Activated CD4-positive, alpha-beta T cell treated with anti-CD3 and anti-CD28 coated beads, Interleukin-2, amount 50 U/mL, for 48 hours (primary cell): ENCODE data around the gene TNIK.
"Not testable (repeated sequence)": the region's sequence is repeated elsewhere in the genome, so short reads cannot be mapped to it uniquely, and the experiment has no call there.

ENCODE experiments used
- DNase-seq, 2 experiments: peaks; one replicate each; pipeline ENCODE4 v3.0.0-alpha.2; 2020

TNIK gene

DNA sequence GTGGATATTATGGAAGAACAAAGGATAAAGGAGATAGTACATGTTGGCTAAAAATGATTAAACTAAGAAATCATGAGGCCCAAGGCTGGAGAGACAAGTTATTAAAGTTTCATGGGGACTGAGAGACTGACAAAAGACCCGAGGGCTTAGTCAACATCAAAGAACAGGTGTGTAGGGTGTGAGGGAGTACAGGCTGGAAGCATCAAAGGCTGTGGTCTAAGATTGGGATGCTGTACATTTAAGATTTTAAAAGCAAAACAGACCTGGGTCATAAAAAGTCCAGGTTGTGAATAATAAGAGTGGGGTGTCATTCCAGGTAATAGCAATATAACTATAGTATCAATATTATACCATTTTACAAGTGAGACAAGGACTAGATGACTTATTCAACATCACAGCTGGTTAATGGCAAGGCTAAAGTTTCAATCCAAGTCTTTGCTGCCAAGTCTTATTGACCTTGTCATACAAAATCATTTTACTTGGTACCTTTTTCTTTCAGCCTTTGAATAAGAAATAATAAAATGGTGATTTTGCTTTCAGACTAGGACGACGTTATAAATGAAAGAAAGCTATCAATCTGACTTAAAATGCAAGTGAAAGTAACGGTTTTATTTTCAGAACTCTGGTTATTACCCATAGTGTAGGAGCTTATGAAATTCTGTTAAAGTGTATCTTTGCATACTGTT, 211.6 kb downstream of the TNIK start:
- DNase-seq, result no peak

DNA sequence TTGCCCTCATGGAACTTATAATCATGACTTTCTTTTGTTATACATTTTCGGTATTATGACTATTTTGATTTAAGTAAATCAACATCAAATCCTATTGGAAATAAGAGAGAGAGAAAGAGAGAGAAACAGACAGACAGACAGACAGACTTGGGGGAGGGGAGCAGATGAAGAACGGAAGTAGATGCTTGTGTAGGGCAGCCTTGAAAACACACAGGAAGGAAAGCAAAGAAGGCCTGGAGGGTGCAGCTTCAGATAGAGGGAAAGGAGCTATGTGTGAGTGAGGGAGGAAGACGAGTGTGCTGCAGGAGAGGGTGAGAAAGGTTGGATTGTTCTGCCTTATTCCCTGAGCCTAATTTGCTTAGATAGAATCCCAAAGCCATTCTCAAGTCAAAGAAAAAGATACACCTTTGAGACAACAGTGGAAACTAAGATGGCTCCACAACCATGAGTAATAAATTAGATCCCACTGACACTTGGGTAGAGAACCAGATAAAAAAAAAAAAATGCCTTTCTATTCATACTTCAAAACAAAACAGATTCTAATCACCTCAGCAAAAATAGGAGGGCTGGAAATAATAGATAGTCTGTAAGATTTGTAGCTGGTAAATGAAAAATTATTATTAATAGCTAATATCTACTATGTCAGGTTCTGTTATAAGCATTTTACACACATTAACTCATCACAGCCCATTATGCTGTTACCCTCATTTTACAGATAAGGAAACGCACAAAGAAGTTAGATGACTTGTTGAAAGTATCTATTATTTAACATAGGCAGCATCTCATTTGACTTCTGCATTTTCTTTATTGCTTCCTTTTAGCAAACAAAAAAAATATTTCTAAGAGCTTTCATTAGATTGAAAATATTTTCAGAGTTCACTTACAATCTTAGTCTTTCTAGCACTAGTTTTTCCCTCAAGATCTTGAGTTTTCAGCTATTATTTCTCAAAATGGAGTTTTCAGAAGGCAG, 214.1 kb downstream of the TNIK start:
- no peak for DNase-seq

DNA sequence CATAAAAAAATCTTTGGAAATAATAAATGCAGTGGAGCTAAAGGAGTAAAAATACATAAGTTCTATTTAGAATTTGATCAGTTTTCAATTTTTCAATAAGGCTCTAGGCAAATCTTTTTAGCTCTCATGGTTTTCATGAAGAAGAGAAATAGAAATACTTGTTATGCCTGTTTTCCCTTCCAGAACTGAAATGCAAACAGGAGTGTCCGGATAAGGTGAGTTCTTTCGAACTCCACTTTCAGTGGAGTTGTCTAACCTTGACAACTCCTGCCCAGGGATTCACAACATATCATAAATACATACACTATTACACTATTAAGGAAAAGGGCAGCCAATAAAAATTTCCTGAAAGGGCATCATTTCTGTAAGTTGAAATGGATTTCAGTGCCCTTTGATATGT, 217.3 kb downstream of the TNIK start:
- no peak for DNase-seq

DNA sequence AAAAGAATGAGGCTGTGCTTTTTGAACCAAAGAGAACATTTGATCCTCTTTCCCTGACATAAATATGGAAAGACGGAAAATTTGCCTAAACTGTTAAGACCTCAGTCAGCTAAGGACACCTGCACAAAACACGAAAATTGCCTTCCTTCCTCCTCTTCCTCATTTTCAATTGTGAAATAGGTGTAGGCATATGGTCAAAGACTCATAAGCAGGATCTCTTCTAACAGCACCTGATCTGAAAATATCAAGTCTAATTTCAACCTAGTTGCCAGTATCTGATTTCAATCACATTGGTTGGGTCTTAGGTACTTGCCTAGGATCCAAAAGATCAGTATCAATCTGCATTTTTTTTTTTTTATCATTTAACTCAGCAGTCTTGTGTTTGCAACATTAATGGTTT, 218.0 kb downstream of the TNIK start:
- DNase-seq, result no peak

DNA sequence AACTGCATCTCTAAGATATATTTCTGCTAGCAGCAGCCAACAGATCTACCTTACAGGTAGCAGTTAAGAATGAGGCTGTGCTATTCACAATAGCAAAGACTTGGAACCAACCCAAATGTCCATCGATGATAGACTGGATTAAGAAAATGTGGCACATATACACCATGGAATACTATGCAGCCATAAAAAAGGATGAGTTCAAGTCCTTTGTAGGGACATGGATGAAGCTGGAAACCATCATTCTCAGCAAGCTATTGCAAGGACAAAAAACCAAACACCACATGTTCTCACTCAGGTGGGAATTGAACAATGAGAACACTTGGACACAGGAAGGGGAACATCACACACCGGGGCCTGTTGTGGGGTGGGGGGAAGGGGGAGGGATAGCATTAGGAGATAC, 218.6 kb downstream of the TNIK start:
- not testable (repeated sequence) for DNase-seq

DNA sequence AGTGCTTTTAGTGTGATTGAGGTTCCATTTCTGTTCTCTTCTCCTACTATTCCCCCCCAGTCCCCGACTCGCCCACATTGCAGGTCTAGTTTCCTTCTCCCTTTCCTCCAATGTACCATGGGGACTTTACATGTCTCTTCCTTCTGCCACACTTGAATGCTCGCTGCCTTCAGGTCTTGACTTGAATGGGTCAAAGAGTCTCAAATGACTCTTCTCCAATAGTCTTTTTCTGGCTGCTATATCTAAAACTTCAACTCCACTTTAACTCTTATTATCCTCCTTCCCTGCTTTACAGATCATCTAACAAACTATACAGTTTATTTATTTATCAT, 219.7 kb downstream of the TNIK start:
- no peak for DNase-seq

DNA sequence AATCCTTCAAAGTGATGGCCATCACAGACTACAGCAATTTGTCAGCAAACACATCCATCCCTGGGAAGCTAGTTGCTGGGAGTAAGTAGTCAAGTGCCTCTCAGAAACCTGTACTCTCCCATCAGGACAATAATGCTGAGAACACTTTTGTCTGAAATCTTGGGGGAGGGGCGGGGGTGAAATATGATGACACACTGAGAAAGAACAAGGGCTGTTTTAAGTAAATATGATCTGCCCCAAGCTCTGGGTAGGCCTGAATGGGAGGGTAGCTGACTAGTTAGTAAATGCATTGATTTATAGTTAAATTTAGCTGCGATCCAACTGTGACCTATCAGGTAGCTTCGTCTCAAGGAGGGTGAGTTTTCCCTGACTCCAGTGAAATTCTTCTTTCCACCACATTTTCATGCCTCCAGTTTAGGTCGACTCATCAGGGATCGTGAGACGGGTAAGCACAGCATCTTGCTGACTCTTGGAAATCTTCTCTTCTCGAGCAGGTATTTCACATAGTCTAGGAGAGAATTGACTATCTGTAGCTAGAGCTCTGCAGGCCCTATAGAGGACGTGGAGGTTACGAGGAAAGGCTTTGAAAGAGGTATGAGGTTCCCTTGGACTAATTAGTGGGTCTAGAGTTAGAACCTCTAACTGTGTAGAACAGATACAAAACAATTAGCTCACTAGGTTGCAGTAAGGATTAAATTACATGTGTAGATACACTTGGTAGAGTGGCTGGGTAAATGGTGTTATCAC, 220.3 kb downstream of the TNIK start:
- DNase-seq, result no peak

DNA sequence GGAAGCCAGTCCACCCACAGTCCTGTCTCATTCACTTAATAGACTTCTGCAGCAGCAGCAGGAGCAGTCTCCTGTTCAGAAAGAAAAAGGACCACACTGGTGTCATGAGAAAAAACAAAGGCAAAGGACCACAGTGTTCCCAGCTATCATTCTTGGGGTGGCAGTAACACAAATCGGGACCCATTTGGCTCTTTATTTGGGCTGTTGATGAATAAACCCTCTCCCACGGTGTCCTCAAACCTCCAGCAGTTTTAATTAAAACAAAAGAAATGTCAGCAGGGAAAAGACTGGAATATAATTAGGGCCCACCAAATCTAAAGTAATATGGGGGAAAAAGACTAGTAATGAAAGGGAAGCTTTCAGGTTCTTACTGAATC, 223.2 kb downstream of the TNIK start:
- DNase-seq, result no peak

DNA sequence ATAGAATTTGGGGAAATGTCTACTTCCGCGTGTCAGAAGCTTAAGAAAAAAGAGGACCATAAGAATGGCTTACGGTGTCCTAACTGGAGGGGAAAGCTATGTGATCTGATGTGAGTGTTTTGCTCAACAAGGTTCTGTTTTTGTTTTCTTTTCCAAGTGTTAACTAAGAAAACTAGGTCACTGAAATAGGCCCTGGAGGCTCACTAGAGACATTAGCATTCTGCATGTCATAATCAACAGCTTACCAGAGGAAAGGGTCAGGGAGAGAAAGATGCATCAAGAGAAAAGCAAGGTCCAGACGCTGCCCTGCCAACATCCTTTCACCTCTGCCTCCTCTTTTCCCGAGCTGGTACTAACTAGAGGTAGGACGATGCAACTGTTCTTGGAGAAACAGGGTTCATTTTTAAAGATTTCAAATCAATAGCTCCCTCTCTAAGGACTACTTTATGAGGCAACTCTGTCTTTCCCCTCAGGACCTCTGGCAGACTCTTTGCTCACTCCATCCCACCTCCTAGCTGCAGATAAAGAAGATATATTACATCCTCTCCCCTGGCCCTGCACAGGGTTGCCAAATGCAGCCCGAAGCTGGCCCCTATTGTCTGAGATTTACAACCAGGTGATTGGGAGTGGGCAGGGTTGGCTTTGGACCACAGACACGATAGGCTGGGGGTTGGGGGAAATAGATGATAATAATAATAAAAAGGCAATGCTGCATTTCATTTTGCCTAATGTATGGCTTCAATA, 223.8 kb downstream of the TNIK start:
- no peak for DNase-seq

DNA sequence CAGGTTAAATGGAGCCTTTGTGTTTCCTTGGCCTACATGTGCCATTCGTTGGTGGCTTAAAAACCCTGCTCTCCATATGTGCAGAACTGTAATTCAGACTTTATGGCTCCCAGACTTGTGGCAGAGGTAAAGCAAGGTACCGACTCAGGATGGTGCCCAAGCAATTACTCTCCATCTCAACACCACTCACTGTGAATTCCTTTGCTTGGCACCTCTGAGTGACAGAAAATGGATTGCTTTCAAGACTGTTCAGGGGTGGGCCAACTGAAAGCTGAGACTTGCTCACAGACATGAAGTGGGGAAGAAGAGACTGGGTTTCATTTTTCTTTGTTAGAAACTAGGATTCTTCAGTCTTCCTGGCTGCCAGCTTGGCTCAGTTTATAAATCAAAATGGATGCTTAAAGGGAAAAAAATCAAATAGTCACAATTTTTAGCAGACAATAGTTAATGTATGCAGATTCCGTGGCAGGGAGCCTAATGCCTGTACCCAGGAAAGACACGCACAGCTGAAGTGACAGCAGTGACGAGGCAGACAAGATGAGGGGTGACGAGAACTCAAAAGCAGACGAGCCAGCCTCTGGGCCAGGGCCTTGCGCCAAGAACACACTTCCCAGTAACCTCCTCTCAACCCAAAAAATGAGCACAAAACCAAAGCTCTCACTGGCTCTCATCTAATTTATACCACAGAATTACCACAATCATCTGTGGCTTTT, 225.8 kb downstream of the TNIK start:
- no peak for DNase-seq

DNA sequence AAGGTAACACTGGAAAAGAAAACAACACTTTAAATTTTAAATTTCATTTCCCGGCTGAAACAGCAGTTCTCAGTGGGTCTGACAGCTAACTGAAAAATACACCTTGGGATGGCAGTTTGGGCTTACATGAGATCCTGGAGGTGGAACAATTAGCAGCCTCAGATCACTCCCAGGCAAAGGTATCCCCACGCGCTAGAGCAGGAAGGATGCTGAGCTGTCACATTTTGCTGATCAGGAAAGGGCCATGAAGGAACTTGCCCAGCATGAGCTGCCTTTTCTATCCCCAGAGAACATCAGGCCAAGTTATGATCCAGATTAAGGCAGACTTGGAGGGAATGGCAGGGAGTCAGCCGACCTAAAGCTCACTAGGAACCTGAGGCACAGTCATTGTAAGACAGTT, 228.8 kb downstream of the TNIK start:
- DNase-seq, result no peak

DNA sequence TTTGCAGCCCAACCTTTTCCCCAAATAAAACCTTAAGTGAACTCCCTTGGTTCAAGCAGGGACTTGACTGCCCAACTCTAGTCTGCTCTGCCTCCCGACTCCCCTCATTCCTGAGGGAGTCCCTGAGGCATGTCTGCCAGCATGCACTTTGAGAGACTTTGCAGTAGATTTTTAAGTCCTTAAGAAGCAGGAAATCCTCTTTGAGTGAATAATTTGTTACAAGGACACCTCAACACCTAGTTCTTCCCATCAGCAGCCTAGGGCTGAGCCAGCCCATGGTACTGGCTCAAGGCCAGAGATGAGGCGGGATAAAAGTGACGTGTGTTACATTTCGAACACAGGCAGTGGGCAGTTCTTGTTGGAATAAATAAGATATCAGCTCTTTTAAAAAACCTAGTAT, 229.3 kb downstream of the TNIK start:
- no peak for DNase-seq

DNA sequence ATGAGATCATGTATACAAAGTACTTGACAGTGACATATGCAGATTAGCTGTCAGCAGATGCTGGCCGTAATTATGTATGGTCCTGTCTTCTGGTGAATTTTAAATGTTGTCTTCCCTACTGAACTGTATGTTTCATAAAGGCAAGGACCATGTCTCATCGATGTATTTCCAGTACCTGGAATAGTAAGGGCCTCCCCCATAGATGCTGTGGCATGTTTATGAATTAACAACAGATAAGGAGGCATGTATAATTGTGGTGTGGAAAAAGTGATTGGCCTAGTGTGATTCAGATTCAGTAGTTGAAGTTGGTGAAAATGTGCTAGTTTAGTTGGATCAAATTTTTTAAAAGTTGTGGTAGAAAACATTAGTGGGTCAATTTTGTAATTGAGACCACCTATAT, 231.0 kb downstream of the TNIK start:
- DNase-seq, result no peak

DNA sequence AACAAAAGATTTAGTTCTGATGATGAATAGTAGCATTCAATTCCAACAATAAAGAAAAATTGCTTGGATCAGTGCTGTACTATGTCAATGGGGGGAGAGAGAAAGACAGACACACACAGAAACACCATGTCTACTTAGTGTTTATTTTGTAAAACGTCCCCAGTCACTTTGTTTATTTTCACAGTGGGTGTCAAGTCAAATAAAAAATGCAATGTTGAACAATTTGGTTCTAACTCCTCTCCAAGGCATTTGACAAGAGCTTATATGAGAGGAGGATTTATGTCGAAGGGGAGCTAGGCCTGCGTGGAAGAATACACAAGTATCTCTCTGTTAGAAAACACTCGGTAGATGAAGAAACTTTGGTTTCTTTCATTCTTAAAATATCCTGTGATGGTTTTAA, 232.0 kb downstream of the TNIK start:
- no peak for DNase-seq

DNA sequence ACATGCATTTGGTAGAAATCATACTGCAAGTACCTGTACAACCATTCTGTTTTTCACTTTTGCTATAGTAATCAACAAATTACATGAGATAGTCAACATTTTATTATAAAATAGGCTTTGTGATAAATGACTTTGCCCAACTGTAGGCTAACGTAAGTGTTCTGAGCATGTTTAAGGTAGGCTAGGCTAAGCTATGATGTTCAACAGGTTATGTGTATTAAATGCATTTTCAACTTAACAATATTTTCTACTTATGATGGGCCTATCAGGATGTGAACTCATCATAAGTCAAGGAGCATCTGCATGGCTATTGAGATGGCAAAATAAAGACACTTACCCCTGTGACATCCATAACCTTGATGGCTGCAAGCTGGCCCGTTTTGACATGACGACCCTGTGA, 232.4 kb downstream of the TNIK start:
- DNase-seq, result no peak

DNA sequence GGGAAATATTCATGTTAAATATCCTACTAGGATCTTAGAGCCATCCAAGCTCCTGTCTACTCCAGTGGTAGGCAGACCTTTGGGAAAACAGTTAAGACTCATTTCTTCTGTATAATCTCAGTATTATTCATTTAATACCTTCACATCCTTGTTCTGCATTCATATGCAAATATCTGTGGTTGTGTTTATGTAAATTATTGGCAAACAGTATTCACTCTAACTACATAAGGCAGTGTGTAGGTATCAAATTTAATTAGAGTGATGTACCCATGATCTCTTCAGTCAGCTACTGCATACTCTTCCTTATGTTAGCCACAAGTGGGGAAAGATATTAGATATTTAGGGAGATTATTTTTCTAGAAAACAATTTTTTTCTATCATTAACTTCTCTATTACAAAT, 232.8 kb downstream of the TNIK start:
- no peak for DNase-seq

DNA sequence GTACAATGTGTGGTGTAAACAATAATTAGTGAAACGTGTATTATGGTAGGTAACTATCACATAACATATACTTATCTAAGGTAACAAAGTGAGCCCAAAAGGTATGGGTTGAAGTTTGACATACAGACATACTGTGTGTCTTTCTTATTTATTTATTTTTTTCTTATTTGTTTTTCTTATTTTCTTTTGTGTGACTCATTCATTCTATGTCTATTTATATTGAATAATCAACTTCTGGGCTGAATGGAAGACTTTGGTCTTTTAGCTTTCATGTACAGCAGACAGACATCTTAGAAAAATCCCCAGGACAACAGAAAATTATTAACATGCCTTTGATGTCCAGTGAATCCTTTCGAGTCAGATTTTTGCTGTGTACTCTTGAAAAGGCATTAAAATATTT, 233.4 kb downstream of the TNIK start:
- DNase-seq, result no peak

DNA sequence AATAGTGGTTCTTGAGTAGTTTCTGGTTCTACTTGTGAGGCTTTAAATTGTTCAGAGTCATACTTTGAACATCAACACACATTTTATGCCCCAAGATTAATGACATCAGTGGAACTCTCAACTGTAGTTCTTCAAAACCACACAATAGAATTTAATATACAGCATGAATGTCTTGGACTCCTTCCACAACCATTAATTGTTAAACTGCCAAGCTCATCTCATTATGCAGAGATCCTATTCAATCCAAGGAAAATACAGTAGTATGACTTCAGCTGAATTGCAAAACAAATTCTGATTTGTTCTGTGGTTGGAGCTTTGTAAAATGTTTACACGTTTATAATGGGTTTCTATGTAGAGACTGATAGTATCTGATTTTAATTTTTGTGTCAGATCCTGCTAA, 234.5 kb downstream of the TNIK start:
- DNase-seq, result no peak

DNA sequence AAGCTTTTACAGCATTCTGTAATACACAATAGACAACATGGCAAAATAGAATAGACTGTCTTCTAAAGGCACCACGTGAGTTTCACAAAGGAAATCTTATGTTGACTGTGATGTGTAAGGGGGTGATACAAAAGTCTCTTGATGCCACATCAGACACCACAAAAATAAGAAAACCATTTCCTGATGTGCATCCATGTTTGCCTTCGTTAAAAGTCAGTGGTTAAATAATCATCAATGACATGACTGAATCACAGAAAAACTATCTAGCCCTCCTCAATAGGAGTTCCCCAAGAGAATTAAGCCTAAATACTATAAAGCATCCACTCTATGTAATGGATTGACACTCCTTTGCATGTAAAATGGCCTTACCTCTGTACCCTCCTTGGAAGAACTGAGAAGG, 235.0 kb downstream of the TNIK start:
- DNase-seq, result no peak

DNA sequence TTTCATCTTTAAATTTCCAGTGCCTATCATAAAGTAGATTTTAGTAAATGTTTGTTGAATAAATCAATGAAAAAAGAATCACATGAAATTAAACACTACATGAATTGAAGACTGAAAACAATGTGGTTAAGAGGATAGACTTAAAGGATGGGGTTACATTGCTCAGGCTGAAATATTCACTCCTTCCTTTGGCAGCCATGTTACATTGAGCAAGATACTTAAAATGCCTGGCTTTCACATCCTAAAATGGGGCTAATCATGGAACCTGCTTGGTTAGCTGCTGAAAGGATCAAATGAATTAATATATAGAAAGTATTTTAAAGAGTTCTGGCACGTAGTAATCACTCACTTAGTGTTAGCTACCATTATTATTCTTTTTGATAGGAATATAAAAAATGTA, 236.8 kb downstream of the TNIK start:
- DNase-seq, result no peak

DNA sequence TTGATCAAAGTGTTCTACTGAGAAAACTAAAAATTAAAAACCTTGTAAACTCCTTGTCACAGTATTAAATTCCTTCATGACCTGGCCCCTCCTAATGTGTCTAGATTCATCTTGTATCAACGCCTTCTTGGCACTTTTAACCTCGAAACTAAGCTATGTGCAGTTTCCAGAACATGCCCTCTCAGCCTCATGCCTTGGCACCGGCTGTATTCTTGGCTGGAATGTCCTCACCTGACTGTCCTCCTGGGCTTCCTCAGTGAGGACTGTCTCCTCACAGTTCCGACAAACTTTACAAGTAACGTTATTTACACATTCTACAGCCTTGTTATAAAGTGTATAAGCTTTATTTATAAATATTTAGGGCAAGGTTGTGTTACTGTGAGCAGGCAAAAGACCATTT, 237.2 kb downstream of the TNIK start:
- DNase-seq, result no peak

DNA sequence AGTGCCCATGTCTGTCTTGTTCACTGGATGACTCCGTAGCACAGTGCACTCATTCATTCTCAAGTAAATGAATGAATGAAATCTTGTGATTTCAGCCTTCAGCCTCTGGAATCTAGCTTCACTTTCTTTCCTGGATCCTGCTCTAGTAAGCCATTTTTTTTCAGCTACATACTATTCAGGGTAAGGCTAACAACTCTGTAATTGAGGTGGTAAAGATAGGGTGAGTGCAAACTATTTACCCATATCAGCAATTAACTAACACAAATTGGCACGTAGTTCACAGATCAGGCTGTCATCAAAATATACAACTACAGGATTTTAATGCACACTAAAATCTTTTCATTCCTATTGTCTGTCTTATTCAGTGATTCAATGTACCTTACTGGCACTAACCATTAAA, 238.6 kb downstream of the TNIK start:
- no peak for DNase-seq

DNA sequence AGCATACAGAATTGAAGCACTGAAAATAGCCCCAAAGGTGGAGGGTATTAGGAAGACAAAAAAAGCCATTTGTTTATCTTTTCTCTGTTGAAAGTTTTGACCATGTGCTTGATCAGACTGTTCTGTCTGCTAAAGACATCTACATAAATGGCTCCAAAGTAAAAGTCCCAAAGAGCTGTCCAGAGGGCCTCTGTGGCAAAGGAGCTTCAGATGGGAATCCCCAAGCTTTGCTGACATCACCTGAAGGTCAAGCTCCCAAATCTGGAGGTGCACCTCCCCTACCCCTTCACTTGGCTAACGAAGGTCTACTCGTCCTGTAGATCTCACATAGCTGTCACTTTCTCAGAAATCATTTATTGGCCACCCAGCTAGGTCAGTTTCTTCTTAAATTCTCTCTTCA, 239.1 kb downstream of the TNIK start:
- no peak for DNase-seq
